ENCODE data around the gene CNN2.

CNN2 gene

GRCh38 chr19:1012334-1012733, 14.1 kb upstream of the CNN2 start:
- no peak for ATAC-seq (ENCODE audit: low read depth)
- H3K4me3 ChIP-seq (ENCODE audit: severe bottlenecking) = no peak overlapping the region
- H3K9me3 ChIP-seq (ENCODE audit: severe bottlenecking) = no peaks in the 10 kb centered on the region
- no peak overlapping the region for H3K27ac ChIP-seq (ENCODE audit: poor library complexity, severe bottlenecking)
- no peak for TF ChIP-seq CTCF (IDR thresholded peaks at IDR 0.05; ENCODE audit: poor library complexity, severe bottlenecking)
- H3K4me1 ChIP-seq (ENCODE audit: insufficient read depth, poor library complexity, severe bottlenecking) = peaks cover 9% of the 10 kb centered on the region
- no peak for DNase-seq (ENCODE audit: low spot score)
- H3K27me3 ChIP-seq (ENCODE audit: insufficient read depth, poor library complexity, severe bottlenecking) = no peaks in the 10 kb centered on the region
- peaks cover 29% of the 10 kb centered on the region for H3K36me3 ChIP-seq (ENCODE audit: low read depth)

GRCh38 chr19:1013218-1013617, 13.2 kb upstream of the CNN2 start:
- ATAC-seq (ENCODE audit: low read depth) = no peak
- Histone ChIP-seq H3K4me1 (ENCODE audit: insufficient read depth, poor library complexity, severe bottlenecking) (peaks cover 18% of the 10 kb centered on the region), H3K27ac (ENCODE audit: poor library complexity, severe bottlenecking) (no peak overlapping the region), H3K36me3 (ENCODE audit: low read depth) (peaks cover 29% of the 10 kb centered on the region), H3K4me3 (ENCODE audit: severe bottlenecking) (no peak overlapping the region), H3K27me3 (ENCODE audit: insufficient read depth, poor library complexity, severe bottlenecking) (no peaks in the 10 kb centered on the region), H3K9me3 (ENCODE audit: severe bottlenecking) (no peaks in the 10 kb centered on the region)
- no peak for DNase-seq (ENCODE audit: low spot score)
- TF ChIP-seq CTCF (IDR thresholded peaks at IDR 0.05; ENCODE audit: poor library complexity, severe bottlenecking) = no peak

GRCh38 chr19:1014161-1015060, 12.0 kb upstream of the CNN2 start:
- no peak for TF ChIP-seq CTCF (IDR thresholded peaks at IDR 0.05; ENCODE audit: poor library complexity, severe bottlenecking)
- Histone ChIP-seq H3K36me3 (ENCODE audit: low read depth) (peaks cover 29% of the 10 kb centered on the region), H3K27me3 (ENCODE audit: insufficient read depth, poor library complexity, severe bottlenecking) (no peaks in the 10 kb centered on the region), H3K27ac (ENCODE audit: poor library complexity, severe bottlenecking) (no peak overlapping the region), H3K4me1 (ENCODE audit: insufficient read depth, poor library complexity, severe bottlenecking) (peaks cover 23% of the 10 kb centered on the region), H3K4me3 (ENCODE audit: severe bottlenecking) (no peak overlapping the region), H3K9me3 (ENCODE audit: severe bottlenecking) (no peaks in the 10 kb centered on the region)
- ATAC-seq (ENCODE audit: low read depth) = no peak
- DNase-seq (ENCODE audit: low spot score) = no peak

- no peak overlapping the region for H3K27ac ChIP-seq (ENCODE audit: poor library complexity, severe bottlenecking)
- no peaks in the 10 kb centered on the region for H3K9me3 ChIP-seq (ENCODE audit: severe bottlenecking)
- ATAC-seq (ENCODE audit: low read depth) (no peak), DNase-seq (ENCODE audit: low spot score) (no peak)
- H3K4me1 ChIP-seq (ENCODE audit: insufficient read depth, poor library complexity, severe bottlenecking) = peaks cover 23% of the 10 kb centered on the region
- H3K36me3 ChIP-seq (ENCODE audit: low read depth) = peaks cover 26% of the 10 kb centered on the region
- no peaks in the 10 kb centered on the region for H3K27me3 ChIP-seq (ENCODE audit: insufficient read depth, poor library complexity, severe bottlenecking)
- H3K4me3 ChIP-seq (ENCODE audit: severe bottlenecking) = no peak overlapping the region
- TF ChIP-seq CTCF (IDR thresholded peaks at IDR 0.05; ENCODE audit: poor library complexity, severe bottlenecking) = no peak
These were observed 11.2 kb upstream of the CNN2 start for GRCh38 chr19:1015061-1015781.

Measured in RWPE2 (cell line).